NCI-H1048 (cell line): ENCODE results near the gene CFAP57.

Experiments used
- DNase-seq: peaks from one replicate; lab custom pipeline; 2025; lab: John Stamatoyannopoulos, UW

Gene CFAP57

DNA sequence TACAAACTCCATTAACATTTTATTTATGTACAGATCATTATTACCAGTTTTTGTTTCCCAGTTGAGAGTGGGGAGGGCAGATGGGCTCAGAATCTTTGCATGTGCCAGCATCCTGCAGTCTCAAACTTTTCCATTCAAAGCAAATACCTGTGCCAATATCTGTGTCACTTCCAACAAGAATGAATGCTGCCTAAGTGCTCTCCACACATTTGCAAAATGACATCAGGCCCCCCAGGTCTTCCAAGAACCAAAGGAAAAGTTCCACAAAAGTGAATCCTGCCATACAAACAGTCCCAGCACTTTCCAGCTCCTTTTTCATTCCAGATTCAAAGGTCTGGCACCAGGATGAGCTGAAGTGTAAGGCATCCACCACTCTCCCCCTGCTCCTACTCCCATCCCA is 127.0 kb downstream of the CFAP57 start:
- DNase-seq, result no peak

DNA sequence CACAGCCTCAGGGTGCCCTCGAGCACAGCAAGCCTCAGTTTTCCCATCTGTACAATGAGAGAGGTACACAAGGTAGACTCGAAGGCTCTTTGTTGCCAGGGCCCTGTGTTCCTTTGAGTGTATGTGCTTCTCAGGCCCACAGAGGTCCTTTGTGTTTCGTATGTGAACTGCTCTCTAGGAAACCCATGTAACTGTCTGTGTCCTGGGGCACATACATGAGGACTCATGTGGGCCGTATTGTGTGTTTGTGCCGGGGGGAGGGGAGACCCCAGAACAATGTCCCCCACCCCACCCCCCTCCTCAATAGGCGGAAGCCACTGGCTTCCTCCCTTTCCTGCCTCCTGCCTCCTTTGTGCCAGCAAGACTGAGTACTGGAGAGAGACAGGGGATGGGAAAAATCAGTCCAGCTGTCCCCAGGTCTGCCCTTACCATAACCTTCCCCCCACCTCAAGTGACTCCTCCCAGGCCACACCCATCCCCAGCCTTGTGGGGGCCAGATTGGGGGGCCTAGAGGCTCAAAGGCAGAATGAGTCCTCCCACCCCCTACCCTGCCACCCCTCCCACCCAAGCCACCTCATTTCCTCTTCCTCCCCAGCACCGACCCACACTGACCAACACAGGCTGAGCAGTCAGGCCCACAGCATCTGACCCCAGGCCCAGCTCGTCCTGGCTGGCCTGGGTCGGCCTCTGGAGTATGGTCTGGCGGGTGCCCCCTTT is 128.4 kb downstream of the CFAP57 start, which contains the start of gene TIE1:
TSS of gene TIE1 (plus strand) at position 605 of the 717 bp plus-strand sequence. CDS start at position 695, 90 bp downstream.
- DNase-seq, result no peak

- DNase-seq, result no peak
These were observed 130.1 kb downstream of the CFAP57 start for GRCh38 chr1:43302201-43302600.

- DNase-seq, result no peak
These were observed 130.8 kb downstream of the CFAP57 start for GRCh38 chr1:43302721-43303470.

GRCh38 chr1:43303471-43304313 is 131.6 kb downstream of the CFAP57 start:
- no peak for DNase-seq
